Pancreas (tissue), 10 donors: Measurements from ENCODE around the gene C8A. TPM values are rescaled to one million over a fixed set of nuclear protein-coding genes. Genes with fewer than 3 reads are reported as not detected.

ENCODE experiments used
- ATAC-seq, 4 donors: fragments of 200-7000 bp; cut with Tn5 transposase; one replicate each; pipeline versions ENCODE4 v1.8.0 to v1.9.1; 2020; ENCODE audit warnings: mild to moderate bottlenecking in 4 of 4, moderate library complexity in 4 of 4
- DNase-seq, 6 donors: peaks; one replicate each; pipeline ENCODE4 v3.0.0-alpha.2; 2020
- FAIRE-seq: peaks from 2 replicates; lab custom pipeline; 2012; peaks lifted over from hg19 to GRCh38; lab: Jason Lieb, UNC
- H3K27ac ChIP-seq, 4 donors: fragments of 200-600 bp; sonication (generic); 1 replicate in 3 of 4; 2 replicates in 1 of 4; pipeline versions ENCODE4 v1.5.0 to v1.8.0; 2020
- H3K27me3 ChIP-seq, 4 donors: fragments of 200-600 bp; one replicate each; pipeline ENCODE4 v1.8.0; 2021
- H3K36me3 ChIP-seq, 3 donors: fragments of 200-600 bp; sonication (generic) in 1 of 3; one replicate each; pipeline versions ENCODE4 v1.5.0 to v1.8.0; 2020 to 2021
- H3K4me1 ChIP-seq, 3 donors: fragments of 200-600 bp; one replicate each; pipeline ENCODE4 v1.8.0; 2021
- H3K4me3 ChIP-seq, 4 donors: fragments of 200-600 bp; sonication (generic) in 2 of 4; one replicate each; pipeline versions ENCODE4 v1.5.0 to v1.8.0; 2020 to 2021
- H3K9me3 ChIP-seq, 4 donors: fragments of 200-600 bp; one replicate each; pipeline ENCODE4 v1.8.0; 2021
- WGBS, 2 donors: extraction: QIAGEN DNeasy Blood & Tissue Kit; methylation state at CpG; one replicate each; pipeline ENCODE4 v1.1.7; 2013; 5-methylcytosine and 5-hydroxymethylcytosine counted together
- intact Hi-C, 3 donors: fragments of 100-400 bp; cut with DNase I; formaldehyde crosslinking; loops; one replicate each; pipeline versions ENCODE4 v1.11.1 to v1.14.2; 2022
- polyA plus RNA-seq, 2 donors: library from polyadenylated mRNA; stranded (reverse); fragments of 200-250 nt; gene quantifications; one replicate each; pipeline ENCODE4 v1.2.3, GENCODE V29; 2013
- total RNA-seq, 6 donors: library from RNA; stranded (reverse); fragmentation: NEBNext Ultra II Directional in 4 of 6; extraction: Animal tissue kit (Norgen Biotek cat#: 25700) in 4 of 6; gene quantifications; one replicate each; pipeline versions ENCODE4 v1.2.1 to v1.2.4, GENCODE V29; 2021 to 2023
- TF ChIP-seq, protein P1 (sequence below), 4 donors: fragments of 200-600 bp; sonication (generic) in 3 of 4; IDR thresholded peaks; one replicate each; pipeline versions ENCODE4 v1.5.0 to v1.8.0; 2021; ENCODE audit warnings: antibody characterized with exemption in 4 of 4
- donor health status: healthy with polysubstance abuse.
- donor health status: DM: no; HTN: no; CAD: no; lungs with moderate emphysema.
- donor health status: DM: no; HTN: no; CAD: no.
- donor health status: control.
- donor health status: control.
- donor health status: Bipolar disorder and iron deficiency.
- donor health status: DM: yes; HTN: yes; CAD: no.
- donor health status: DM: no; HTN: no; CAD: no.
- donor health status: DM: no; HTN: no; CAD: no.
- donor health status: DM: yes; HTN: yes; CAD: no.

The C8A gene
- total and polyA plus RNA-seq, 8 donors = 0.08 to 0.38 (median 0.11) TPM; not detected in 4

DNA sequence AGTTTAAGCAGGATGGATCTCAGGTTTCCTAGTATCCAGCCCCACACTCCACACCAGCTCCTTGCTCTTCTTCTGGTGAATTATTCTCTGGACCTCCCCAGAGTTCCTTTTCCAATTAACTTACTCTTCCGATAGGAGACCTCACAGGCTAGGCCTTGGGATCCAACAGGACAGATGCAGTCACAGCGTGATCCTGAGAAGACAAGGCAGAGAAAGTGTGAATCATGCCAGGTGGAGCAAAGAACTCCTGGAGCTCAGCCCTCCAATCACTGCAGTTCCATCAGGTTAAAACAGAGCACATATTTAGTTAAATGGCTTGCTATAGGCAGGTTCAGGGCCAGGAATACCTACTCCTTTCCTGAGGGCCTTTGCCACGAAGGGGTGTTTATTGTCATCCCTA is 77.1 kb downstream of the C8A start:
- Histone ChIP-seq H3K4me1 (no peaks in the 10 kb centered on the region), H3K36me3 (no peaks in the 10 kb centered on the region), H3K9me3 (no peaks in the 10 kb centered on the region), H3K27me3 (no peaks in the 10 kb centered on the region), H3K27ac (no peak overlapping the region), H3K4me3 (no peak overlapping the region)
- DNase-seq (no peak), FAIRE-seq (no peak), ATAC-seq (no peak)
- intact Hi-C loops = no loop called here
- WGBS, 2 donors = 80% methylated on average over 3 of the region's 3 CpGs
- TF ChIP-seq, protein P1, sequence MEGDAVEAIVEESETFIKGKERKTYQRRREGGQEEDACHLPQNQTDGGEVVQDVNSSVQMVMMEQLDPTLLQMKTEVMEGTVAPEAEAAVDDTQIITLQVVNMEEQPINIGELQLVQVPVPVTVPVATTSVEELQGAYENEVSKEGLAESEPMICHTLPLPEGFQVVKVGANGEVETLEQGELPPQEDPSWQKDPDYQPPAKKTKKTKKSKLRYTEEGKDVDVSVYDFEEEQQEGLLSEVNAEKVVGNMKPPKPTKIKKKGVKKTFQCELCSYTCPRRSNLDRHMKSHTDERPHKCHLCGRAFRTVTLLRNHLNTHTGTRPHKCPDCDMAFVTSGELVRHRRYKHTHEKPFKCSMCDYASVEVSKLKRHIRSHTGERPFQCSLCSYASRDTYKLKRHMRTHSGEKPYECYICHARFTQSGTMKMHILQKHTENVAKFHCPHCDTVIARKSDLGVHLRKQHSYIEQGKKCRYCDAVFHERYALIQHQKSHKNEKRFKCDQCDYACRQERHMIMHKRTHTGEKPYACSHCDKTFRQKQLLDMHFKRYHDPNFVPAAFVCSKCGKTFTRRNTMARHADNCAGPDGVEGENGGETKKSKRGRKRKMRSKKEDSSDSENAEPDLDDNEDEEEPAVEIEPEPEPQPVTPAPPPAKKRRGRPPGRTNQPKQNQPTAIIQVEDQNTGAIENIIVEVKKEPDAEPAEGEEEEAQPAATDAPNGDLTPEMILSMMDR (IDR thresholded peaks at IDR 0.05) = no peak

DNA sequence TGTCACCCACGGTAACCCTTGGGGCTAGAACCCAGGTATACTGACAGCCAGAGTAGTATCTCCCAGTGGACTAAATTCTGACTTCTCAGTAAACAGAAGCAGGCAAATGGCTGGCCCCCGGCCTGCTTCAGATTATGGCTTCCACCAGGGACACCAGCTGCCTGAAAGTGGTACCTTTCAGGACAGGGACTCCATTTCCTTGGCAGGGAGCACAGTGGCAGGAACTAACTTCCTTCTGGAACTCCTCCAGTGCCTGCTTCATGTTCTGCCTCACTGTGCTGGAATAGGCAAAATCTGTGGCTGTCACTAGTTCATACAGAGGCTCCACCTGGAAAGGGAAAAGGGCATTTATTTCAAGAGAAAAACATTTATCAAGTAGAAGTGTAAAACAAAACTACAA is 78.6 kb downstream of the C8A start:
- Histone ChIP-seq H3K9me3 (no peaks in the 10 kb centered on the region), H3K36me3 (no peaks in the 10 kb centered on the region), H3K27me3 (no peaks in the 10 kb centered on the region), H3K27ac (no peak overlapping the region), H3K4me1 (no peaks in the 10 kb centered on the region), H3K4me3 (no peak overlapping the region)
- no peak for FAIRE-seq
- intact Hi-C loops = no loop called here
- TF ChIP-seq, protein P1 (IDR thresholded peaks at IDR 0.05) = no peak
- no peak for DNase-seq
- no peak for ATAC-seq
- 76 to 89% methylated on average over 2 of the region's 2 CpGs for WGBS, 2 donors

DNA sequence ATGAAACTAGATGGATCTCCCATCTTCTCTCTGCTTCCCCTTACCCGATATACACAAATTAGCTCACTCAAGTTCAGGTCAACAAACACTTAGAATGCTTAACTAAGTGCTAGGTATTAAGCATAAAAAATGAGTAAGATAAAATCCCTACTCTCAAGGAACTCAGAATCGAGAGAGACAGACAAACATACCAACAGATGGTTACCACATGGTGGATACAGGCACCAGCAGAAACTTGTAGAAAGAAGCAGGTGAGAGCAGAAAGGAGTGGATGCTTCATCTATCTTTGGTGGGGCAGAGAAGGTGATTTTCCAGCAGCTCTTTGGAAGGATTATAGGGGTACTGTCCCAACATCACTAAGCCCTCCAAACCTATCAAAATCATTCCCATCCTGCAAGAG is 79.0 kb downstream of the C8A start:
- no peaks in the 10 kb centered on the region for H3K27me3 ChIP-seq
- no peak for FAIRE-seq
- no peaks in the 10 kb centered on the region for H3K36me3 ChIP-seq
- no peak for DNase-seq
- no peaks in the 10 kb centered on the region for H3K4me1 ChIP-seq
- ATAC-seq = no peak
- H3K27ac ChIP-seq = no peak overlapping the region
- WGBS, 2 donors = 58 to 68% methylated on average over 2 of the region's 2 CpGs
- TF ChIP-seq, protein P1 (IDR thresholded peaks at IDR 0.05) = no peak
- H3K9me3 ChIP-seq = no peaks in the 10 kb centered on the region
- intact Hi-C loops = no loop called here
- no peak overlapping the region for H3K4me3 ChIP-seq

DNA sequence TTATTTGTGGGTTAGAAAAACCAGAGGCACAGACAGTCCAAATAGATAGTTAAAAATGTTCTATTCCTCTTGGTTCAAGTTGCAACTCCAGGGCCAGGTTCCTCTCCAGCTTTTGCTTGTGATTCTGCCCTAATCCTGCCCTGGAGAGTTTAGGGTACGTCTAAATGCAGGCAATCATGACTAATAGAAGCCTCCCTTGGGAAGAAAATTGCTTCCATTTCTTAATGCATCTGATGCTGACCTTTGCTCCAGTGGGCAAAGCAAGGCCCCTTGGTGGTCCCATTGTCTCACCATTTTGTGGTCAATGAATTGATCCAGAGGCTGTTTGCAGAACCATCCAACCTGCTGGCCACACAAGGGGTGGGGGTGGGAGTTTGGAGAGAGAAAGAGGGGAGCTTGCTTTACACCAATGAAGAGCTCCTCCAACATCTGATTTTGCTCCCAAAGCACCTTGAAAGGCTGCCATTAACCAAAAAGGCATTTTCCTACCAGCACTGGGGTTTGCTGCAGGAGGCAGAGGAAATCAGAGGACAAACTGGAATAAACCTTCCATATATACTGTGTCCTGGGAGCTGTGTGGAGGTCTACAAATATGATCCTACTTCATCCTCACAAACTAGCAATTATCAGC is 79.9 kb downstream of the C8A start:
- Histone ChIP-seq H3K4me3 (no peak overlapping the region), H3K9me3 (no peaks in the 10 kb centered on the region), H3K36me3 (no peaks in the 10 kb centered on the region), H3K4me1 (no peaks in the 10 kb centered on the region), H3K27ac (no peak overlapping the region), H3K27me3 (no peaks in the 10 kb centered on the region)
- ATAC-seq = no peak
- TF ChIP-seq, protein P1 (IDR thresholded peaks at IDR 0.05) = no peak
- FAIRE-seq = no peak
- intact Hi-C loops = no loop called here
- WGBS, 2 donors = 43 to 63% methylated on average over 1 of the region's 1 CpG
- no peak for DNase-seq

DNA sequence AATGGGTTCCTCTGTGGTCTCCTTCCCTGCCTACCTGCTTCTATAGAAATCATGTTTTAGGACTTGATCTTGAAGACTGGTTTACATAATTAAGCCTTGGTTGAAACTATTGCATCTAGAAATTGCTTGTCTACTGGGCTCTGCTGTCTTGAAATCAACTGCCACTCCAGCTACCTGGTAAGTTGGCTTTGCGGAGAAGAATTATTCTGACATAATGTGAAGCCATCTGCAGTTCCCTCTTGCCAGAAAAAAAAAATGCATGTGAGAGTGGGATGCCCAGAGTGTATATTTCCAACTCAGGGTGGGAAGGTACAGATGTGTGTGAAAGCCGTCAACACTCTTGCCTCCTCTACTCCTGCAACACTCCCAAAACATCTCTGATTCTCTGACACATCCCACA is 84.0 kb downstream of the C8A start:
- ATAC-seq (no peak), DNase-seq (no peak), FAIRE-seq (no peak)
- H3K27ac ChIP-seq = no peak overlapping the region
- H3K27me3 ChIP-seq = no peaks in the 10 kb centered on the region
- H3K4me1 ChIP-seq = no peaks in the 10 kb centered on the region
- no peak overlapping the region for H3K4me3 ChIP-seq
- TF ChIP-seq, protein P1 (IDR thresholded peaks at IDR 0.05) = no peak
- WGBS, 2 donors = 90 to 95% methylated on average over 2 of the region's 2 CpGs
- H3K9me3 ChIP-seq = no peaks in the 10 kb centered on the region
- intact Hi-C loops = no loop called here
- H3K36me3 ChIP-seq = no peaks in the 10 kb centered on the region
